Activated T-cell treated with anti-CD3 and anti-CD28 coated beads, Interleukin-2, amount 50 U/mL, for 72 hours (primary cell): ENCODE results near the gene CYP2W1. TPM values are rescaled to one million over a fixed set of nuclear protein-coding genes. Genes with fewer than 3 reads are reported as not detected.
A peak's percentile ranks its signal among the peaks of the same experiment; 100 is the strongest.
"Not testable (repeated sequence)": the region's sequence is repeated elsewhere in the genome, so short reads cannot be mapped to it uniquely, and the experiment has no call there.

Source experiments
- ATAC-seq, 2 donors: fragments of 150-1000 bp; cut with Tn5 transposase; replicated peaks in 1 of 2; 2 replicates each; pipeline ENCODE4 v1.10.0; 2021; ENCODE audit warnings: moderate library complexity in 2 of 2, mild to moderate bottlenecking in 1 of 2
- DNase-seq, 2 donors: peaks; one replicate each; pipeline ENCODE4 v3.0.0; 2021 to 2022; ENCODE audit warnings: mixed read lengths in 1 of 2
- H3K27ac Mint-ChIP-seq: one replicate; pipeline ENCODE4 v1.8.0; 2022; ENCODE audit warnings: mild to moderate bottlenecking, moderate library complexity, mixed read lengths
- H3K27me3 Mint-ChIP-seq: one replicate; pipeline ENCODE4 v1.8.0; 2022; ENCODE audit warnings: low read depth, mixed read lengths
- H3K36me3 Mint-ChIP-seq, 2 donors: one replicate each; pipeline ENCODE4 v1.8.0; 2022; ENCODE audit warnings: mixed read lengths in 2 of 2, mild to moderate bottlenecking in 1 of 2; ENCODE audit not compliant: insufficient read depth in 2 of 2
- H3K4me1 Mint-ChIP-seq: one replicate; pipeline ENCODE4 v1.8.0; 2022; ENCODE audit warnings: low read depth, mixed read lengths
- H3K4me3 Mint-ChIP-seq, 2 donors: one replicate each; pipeline ENCODE4 v1.8.0; 2022; ENCODE audit warnings: mild to moderate bottlenecking in 2 of 2, mixed read lengths in 2 of 2, moderate library complexity in 2 of 2
- H3K9me3 Mint-ChIP-seq, 2 donors: one replicate each; pipeline ENCODE4 v1.8.0; 2022; ENCODE audit warnings: mixed read lengths in 2 of 2
- total RNA-seq, 2 donors: library from RNA; stranded (reverse); gene quantifications; one replicate each; pipeline ENCODE4 v1.2.3, GENCODE V29; 2022

The CYP2W1 gene
- total RNA-seq, 2 donors from 2014 or later: not detected

GRCh38 chr7:957418-958220 is 25.4 kb upstream of the CYP2W1 start:
- Mint-ChIP-seq H3K9me3 (no peaks in the 10 kb centered on the region), H3K27me3 (no peaks in the 10 kb centered on the region), H3K4me1 (peaks cover 5% of the 10 kb centered on the region), H3K4me3 (no peak overlapping the region), H3K36me3 (no peaks in the 10 kb centered on the region), H3K27ac (no peak overlapping the region)
- DNase-seq (no peak), ATAC-seq (no peak)

GRCh38 chr7:958221-959200 is 24.5 kb upstream of the CYP2W1 start:
- Mint-ChIP-seq H3K27ac (no peak overlapping the region), H3K27me3 (no peaks in the 10 kb centered on the region), H3K4me1 (peaks cover 5% of the 10 kb centered on the region), H3K4me3 (no peak overlapping the region), H3K9me3 (no peaks in the 10 kb centered on the region), H3K36me3 (no peaks in the 10 kb centered on the region)
- ATAC-seq: no peak
- DNase-seq: no peak

GRCh38 chr7:959271-959670 is 23.7 kb upstream of the CYP2W1 start:
- Mint-ChIP-seq H3K4me3 (no peak overlapping the region), H3K4me1 (peaks cover 5% of the 10 kb centered on the region), H3K27ac (no peak overlapping the region), H3K36me3 (no peaks in the 10 kb centered on the region), H3K27me3 (no peaks in the 10 kb centered on the region), H3K9me3 (no peaks in the 10 kb centered on the region)
- DNase-seq (no peak), ATAC-seq (no peak)

GRCh38 chr7:959740-960139 is 23.2 kb upstream of the CYP2W1 start:
- not testable (repeated sequence) for H3K4me3 Mint-ChIP-seq, H3K36me3 Mint-ChIP-seq, H3K4me1 Mint-ChIP-seq, H3K27ac Mint-ChIP-seq, H3K9me3 Mint-ChIP-seq, DNase-seq, H3K27me3 Mint-ChIP-seq
- peak in 1 of 2 donors; percentile 3 for ATAC-seq

- no peak overlapping the region for H3K4me3 Mint-ChIP-seq
- no peaks in the 10 kb centered on the region for H3K9me3 Mint-ChIP-seq
- peaks cover 0 to 1% of the 10 kb centered on the region in 2 donors for H3K36me3 Mint-ChIP-seq
- DNase-seq: no peak
- ATAC-seq: peak in 1 of 2 donors; percentile 18
- no peaks in the 10 kb centered on the region for H3K27me3 Mint-ChIP-seq
- H3K27ac Mint-ChIP-seq: peak overlapping the region; percentile 7
- peaks cover 5% of the 10 kb centered on the region for H3K4me1 Mint-ChIP-seq
These were observed 22.6 kb upstream of the CYP2W1 start for GRCh38 chr7:960269-960871.

GRCh38 chr7:960972-961371 is 22.0 kb upstream of the CYP2W1 start:
- H3K9me3 Mint-ChIP-seq, H3K36me3 Mint-ChIP-seq, ATAC-seq, H3K4me1 Mint-ChIP-seq, H3K27me3 Mint-ChIP-seq, DNase-seq, H3K4me3 Mint-ChIP-seq: not testable (repeated sequence)
- peak overlapping the region; percentile 7 for H3K27ac Mint-ChIP-seq

GRCh38 chr7:961546-962400 is 21.2 kb upstream of the CYP2W1 start:
- ATAC-seq (no peak), DNase-seq (no peak)
- Mint-ChIP-seq H3K27me3 (no peaks in the 10 kb centered on the region), H3K4me1 (peaks cover 10% of the 10 kb centered on the region), H3K27ac (no peak overlapping the region), H3K36me3 (peaks cover 0 to 1% of the 10 kb centered on the region in 2 donors), H3K9me3 (no peaks in the 10 kb centered on the region), H3K4me3 (no peak overlapping the region)

GRCh38 chr7:962401-963081 is 20.4 kb upstream of the CYP2W1 start:
- peaks cover 0 to 2% of the 10 kb centered on the region in 2 donors for H3K36me3 Mint-ChIP-seq
- ATAC-seq: peak in 1 of 2 donors; percentile 4
- H3K4me1 Mint-ChIP-seq: peaks cover 10% of the 10 kb centered on the region
- no peak overlapping the region for H3K27ac Mint-ChIP-seq
- no peaks in the 10 kb centered on the region for H3K9me3 Mint-ChIP-seq
- no peak overlapping the region for H3K4me3 Mint-ChIP-seq
- DNase-seq: no peak
- no peaks in the 10 kb centered on the region for H3K27me3 Mint-ChIP-seq

- Mint-ChIP-seq H3K27me3 (no peaks in the 10 kb centered on the region), H3K4me1 (peaks cover 10% of the 10 kb centered on the region), H3K27ac (no peak overlapping the region), H3K9me3 (no peaks in the 10 kb centered on the region), H3K4me3 (no peak overlapping the region), H3K36me3 (peaks cover 0 to 6% of the 10 kb centered on the region in 2 donors)
- ATAC-seq (peak; percentile 14 to 35), DNase-seq (no peak)
These were observed 19.5 kb upstream of the CYP2W1 start for GRCh38 chr7:963236-964078.

- H3K27ac Mint-ChIP-seq: peak overlapping the region; percentile 44
- no peak overlapping the region for H3K4me3 Mint-ChIP-seq
- no peaks in the 10 kb centered on the region for H3K9me3 Mint-ChIP-seq
- H3K36me3 Mint-ChIP-seq: peaks cover 0 to 6% of the 10 kb centered on the region in 2 donors
- DNase-seq (no peak), ATAC-seq (no peak)
- H3K4me1 Mint-ChIP-seq: peaks cover 10% of the 10 kb centered on the region
- H3K27me3 Mint-ChIP-seq: no peaks in the 10 kb centered on the region
These were observed 18.4 kb upstream of the CYP2W1 start for GRCh38 chr7:964401-965231.
